Measurements from ENCODE around the gene PLPPR2. TPM values are rescaled to one million over a fixed set of nuclear protein-coding genes. Genes with fewer than 3 reads are reported as not detected.

Gene PLPPR2
- total and polyA plus RNA-seq, 2 of the 4 experiments (the other 2 are of a cell fraction) = 3.9 to 45.2 TPM

GRCh38 chr19:11400798-11401197 lies 45.6 kb downstream of the PLPPR2 start:
- H2BK15ac ChIP-seq (ENCODE audit: low read depth, low read length) = no peak overlapping the region
- H3K79me1 ChIP-seq (ENCODE audit: low read depth in 1 of 2, low read length in 2 of 2) = no peaks in the 10 kb centered on the region
- H3K9me1 ChIP-seq (ENCODE audit: insufficient read depth, low read length) = no peaks in the 10 kb centered on the region
- POLR2A ChIA-PET (ENCODE audit: unreplicated experiment) = no interaction called here
- intact Hi-C loops (cut with micrococcal nuclease) (no loop called here), dilution Hi-C loops (cut with HindIII; ENCODE audit: low sequenced_read_pairs, unreplicated experiment) (no loop called here), in situ Hi-C loops (cut with MboI; ENCODE audit: low sequenced_read_pairs) (no loop called here)
- H3K9me3 ChIP-seq (ENCODE audit: control insufficient read depth, insufficient read depth, low read length) = no peaks in the 10 kb centered on the region
- H2AK5ac ChIP-seq (ENCODE audit: low read depth, low read length) = no peak overlapping the region
- H3K23ac ChIP-seq (ENCODE audit: low read depth, low read length) = no peak overlapping the region
- no peak overlapping the region for H2AFZ ChIP-seq (replicated peaks; ENCODE audit: low read length, poor library complexity)
- CTCF ChIA-PET = no interaction called here
- H3K4ac ChIP-seq (ENCODE audit: low read depth, low read length) = no peak overlapping the region
- no peaks in the 10 kb centered on the region for H3K36me3 ChIP-seq (ENCODE audit: control insufficient read depth, insufficient read depth, low read length)
- H3K18ac ChIP-seq (ENCODE audit: low read depth, low read length) = no peak overlapping the region
- no peaks in the 10 kb centered on the region for H4K20me1 ChIP-seq (ENCODE audit: insufficient read depth, low read length)
- no peak overlapping the region for H3K27ac ChIP-seq (ENCODE audit: insufficient read depth, low read length)
- BruUV-seq (replicated peaks) = no TSS peak
- H4K8ac ChIP-seq (ENCODE audit: low read depth in 2 of 2, low read length in 2 of 2) = no peak overlapping the region
- H2BK120ac ChIP-seq (ENCODE audit: low read depth, low read length) = no peak overlapping the region
- H3K56ac ChIP-seq (ENCODE audit: extremely low read depth, insufficient read depth, low read length) = no peak overlapping the region
- no peak for DNase-seq
- H4K5ac ChIP-seq (ENCODE audit: low read depth, low read length) = no peak overlapping the region
- H2BK5ac ChIP-seq (ENCODE audit: low read depth, low read length, poor library complexity, severe bottlenecking) = no peak overlapping the region
- no peak overlapping the region for H3K9ac ChIP-seq (ENCODE audit: low read depth, low read length)
- H3K14ac ChIP-seq (replicated peaks; ENCODE audit: low read depth, low read length) = no peak overlapping the region
- H2AK9ac ChIP-seq (replicated peaks; ENCODE audit: low read depth, low read length, poor library complexity) = no peak overlapping the region
- H3K27me3 ChIP-seq (ENCODE audit: control insufficient read depth, insufficient read depth, low read length) = no peaks in the 10 kb centered on the region
- H3K4me3 ChIP-seq (ENCODE audit: insufficient read depth, low read depth, low read length) = no peak overlapping the region
- H4K91ac ChIP-seq (ENCODE audit: insufficient read depth, low read depth, low read length) = no peak overlapping the region
- no peak overlapping the region for H2BK20ac ChIP-seq (ENCODE audit: low read depth, low read length)
- H3K4me1 ChIP-seq (ENCODE audit: control insufficient read depth, insufficient read depth, low read length) = no peaks in the 10 kb centered on the region
- TF ChIP-seq MAFK (IDR thresholded peaks at IDR 0.05; ENCODE audit: low read depth, low read length) (no peak), CEBPB (IDR thresholded peaks at IDR 0.05; ENCODE audit: low read depth, low read length) (no peak), SMC3 (IDR thresholded peaks at IDR 0.05; ENCODE audit: low read depth, low read length) (no peak), CHD1 (IDR thresholded peaks at IDR 0.05; ENCODE audit: low read depth, low read length) (no peak), FOS (IDR thresholded peaks at IDR 0.05; ENCODE audit: low read depth, low read length) (no peak)
- no peak for ATAC-seq (ENCODE audit: low read depth)
- no peak overlapping the region for H3K4me2 ChIP-seq (ENCODE audit: low read depth, low read length)
- WGBS, 2 experiments (ENCODE audit: extremely low coverage in 2 of 2, insufficient read length in 1 of 2) = no CpG with 5 or more reads among the region's 1 CpG
